Kidney (tissue), 14 donors: ENCODE measurements around the gene ETAA1. TPM values are rescaled to one million over a fixed set of nuclear protein-coding genes. Genes with fewer than 3 reads are reported as not detected.

Source experiments
- DNase-seq, 5 donors: peaks; one replicate each; pipeline ENCODE4 v3.0.0-alpha.2; 2013 to 2020
- FAIRE-seq: peaks from 2 replicates; lab custom pipeline; 2012; peaks lifted over from hg19 to GRCh38; lab: Jason Lieb, UNC
- H3K27ac ChIP-seq, 2 donors: one replicate each; pipeline ENCODE4 v1.7.0; 2013; ENCODE audit warnings: low read depth in 2 of 2, low read length in 2 of 2, inconsistent platforms in 1 of 2
- H3K27me3 ChIP-seq: one replicate; pipeline ENCODE4 v1.7.1; 2013; ENCODE audit warnings: low read length, inconsistent platforms; ENCODE audit not compliant: control insufficient read depth, insufficient read depth
- H3K36me3 ChIP-seq, 3 donors: one replicate each; pipeline versions ENCODE4 v1.7.0 to v1.7.1; 2013; ENCODE audit warnings: low read length in 3 of 3, control low read depth in 1 of 3, inconsistent platforms in 1 of 3; ENCODE audit not compliant: insufficient read depth in 3 of 3, control insufficient read depth in 2 of 3
- H3K4me1 ChIP-seq, 3 donors: one replicate each; pipeline versions ENCODE4 v1.7.0 to v1.7.1; 2013; ENCODE audit warnings: low read length in 3 of 3, inconsistent platforms in 1 of 3, low read depth in 1 of 3; ENCODE audit not compliant: control insufficient read depth in 2 of 3, insufficient read depth in 2 of 3
- H3K4me3 ChIP-seq, 3 donors: one replicate each; pipeline versions ENCODE4 v1.7.0 to v1.8.1; 2013; ENCODE audit warnings: low read length in 3 of 3, control low read depth in 1 of 3, inconsistent platforms in 1 of 3
- H3K9ac ChIP-seq, 3 donors: one replicate each; pipeline versions ENCODE4 v1.7.0 to v1.7.1; 2013; ENCODE audit warnings: low read length in 3 of 3, control low read depth in 1 of 3, inconsistent platforms in 1 of 3
- H3K9me3 ChIP-seq, 3 donors: one replicate each; pipeline versions ENCODE4 v1.7.0 to v1.7.1; 2013; ENCODE audit warnings: low read length in 3 of 3, control low read depth in 1 of 3, inconsistent platforms in 1 of 3; ENCODE audit not compliant: control insufficient read depth in 2 of 3, insufficient read depth in 1 of 3
- CTCF ChIP-seq: IDR thresholded peaks from 3 replicates; pipeline ENCODE4 v1.5.1; 2012; ENCODE audit warnings: mild to moderate bottlenecking, moderate library complexity, borderline replicate concordance; ENCODE audit not compliant: insufficient read depth; ENCODE audit errors: extremely low read depth
- intact Hi-C: fragments of 100-400 bp; cut with DNase I; formaldehyde crosslinking; loops from one replicate; pipeline ENCODE4 v1.11.1; 2022
- polyA plus RNA-seq: library from polyadenylated mRNA; stranded (reverse); fragments of 350-450 nt; fragmentation: Illumina TruSeq; extraction: RNeasy Lipid Tissue Mini Kit (QIAGEN cat#74804); gene quantifications from one replicate; pipeline ENCODE4 v1.2.3, GENCODE V29; 2014; ENCODE audit warnings: low read depth, low replicate concordance; ENCODE audit not compliant: insufficient read depth
- total RNA-seq: library from RNA; stranded (reverse); fragmentation: NEBNext Ultra II Directional; extraction: Animal tissue kit (Norgen Biotek cat#: 25700); gene quantifications from one replicate; pipeline ENCODE4 v1.2.1, GENCODE V29; 2021
- donor health status: control.
- donor health status: control.
- donor health status: control.
- donor health status: control.
- donor health status: control.
- donor health status: DM: yes; HTN: yes; CAD: no.
- donor health status: Normal renal cell carcinoma (clear cell type).

The ETAA1 gene
- total and polyA plus RNA-seq, 2 donors from 2014 or later = 7.6 to 14.7 TPM

DNA sequence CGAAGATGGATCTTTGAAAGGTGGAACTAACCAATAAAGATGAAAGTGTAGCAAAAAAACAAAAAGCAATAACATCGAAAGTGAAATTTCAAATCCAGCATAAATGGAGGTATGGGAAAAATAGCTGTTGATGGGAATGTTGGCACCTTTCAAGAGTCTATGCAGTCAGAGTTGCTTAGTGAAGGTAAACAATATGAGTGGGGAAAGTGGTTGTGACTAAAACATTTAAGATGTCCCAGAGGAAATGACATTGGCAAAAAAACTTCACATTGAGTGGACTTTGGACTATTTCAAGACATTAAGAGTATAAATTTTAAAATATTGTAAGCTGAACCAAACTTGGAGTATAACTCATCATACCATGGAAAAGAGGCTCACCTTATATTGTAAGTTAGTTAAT lies 17.7 kb downstream of the ETAA1 start:
- no peak for DNase-seq
- Histone ChIP-seq H3K4me3 (no peak overlapping the region), H3K36me3 (peaks cover 0 to 6% (median 2%) of the 10 kb centered on the region in 3 donors), H3K27me3 (no peaks in the 10 kb centered on the region), H3K9ac (no peak overlapping the region), H3K27ac (no peak overlapping the region), H3K9me3 (no peaks in the 10 kb centered on the region), H3K4me1 (no peaks in the 10 kb centered on the region)
- TF ChIP-seq CTCF = no peak
- no peak for FAIRE-seq
- intact Hi-C loops = no loop called here

- DNase-seq = no peak
- H3K36me3 ChIP-seq = peaks cover 0 to 2% (median 0%) of the 10 kb centered on the region in 3 donors
- no peak for FAIRE-seq
- H3K27ac ChIP-seq = no peak overlapping the region
- H3K4me1 ChIP-seq = no peaks in the 10 kb centered on the region
- no peak for TF ChIP-seq CTCF
- H3K9me3 ChIP-seq = no peaks in the 10 kb centered on the region
- no peaks in the 10 kb centered on the region for H3K27me3 ChIP-seq
- H3K4me3 ChIP-seq = no peak overlapping the region
- intact Hi-C loops = no loop called here
- no peak overlapping the region for H3K9ac ChIP-seq
Measured at GRCh38 chr2:67416136-67416535, 19.0 kb downstream of the ETAA1 start.

GRCh38 chr2:67423489-67423888 lies 26.4 kb downstream of the ETAA1 start:
- no peak for TF ChIP-seq CTCF
- Histone ChIP-seq H3K9me3 (peaks cover 0 to 11% (median 5%) of the 10 kb centered on the region in 3 donors), H3K36me3 (no peaks in the 10 kb centered on the region), H3K4me3 (no peak overlapping the region), H3K27me3 (no peaks in the 10 kb centered on the region), H3K4me1 (no peaks in the 10 kb centered on the region), H3K9ac (no peak overlapping the region), H3K27ac (no peak overlapping the region)
- DNase-seq (no peak), FAIRE-seq (no peak)
- intact Hi-C loops = no loop called here

DNA sequence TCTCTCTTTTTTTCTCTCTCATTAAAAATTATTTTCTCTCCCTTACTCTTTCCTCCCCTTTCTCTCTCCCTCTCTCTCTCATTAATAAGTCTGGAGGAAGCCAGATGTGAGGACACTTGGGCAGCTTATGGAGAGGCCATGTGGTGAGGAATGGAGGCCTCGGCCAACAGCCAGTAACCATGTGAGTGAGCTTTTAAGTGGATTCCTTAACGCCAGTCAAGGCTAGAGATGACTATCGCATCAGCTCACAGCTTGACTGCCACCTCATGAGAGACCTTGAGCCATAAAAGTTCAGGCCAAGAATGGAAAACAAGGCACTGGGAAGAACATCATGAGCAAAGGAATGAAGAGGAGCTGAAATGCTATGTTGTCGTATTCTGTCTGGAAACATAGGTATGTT lies 39.1 kb downstream of the ETAA1 start:
- Histone ChIP-seq H3K4me1 (no peaks in the 10 kb centered on the region), H3K9ac (no peak overlapping the region), H3K27me3 (no peaks in the 10 kb centered on the region), H3K36me3 (no peaks in the 10 kb centered on the region), H3K4me3 (no peak overlapping the region), H3K9me3 (no peaks in the 10 kb centered on the region), H3K27ac (no peak overlapping the region)
- TF ChIP-seq CTCF = no peak
- FAIRE-seq = no peak
- DNase-seq = peak in 2 of 5 donors; percentile 24 to 32
- intact Hi-C loops = no loop called here
